HG02588 (cell line): ENCODE data around the gene CCNY.

Source experiments
- ATAC-seq: cut with Tn5 transposase; IDR thresholded peaks from one replicate; pipeline ENCODE4 v1.9.1; 2021; ENCODE audit warnings: mild to moderate bottlenecking, moderate library complexity; ENCODE audit not compliant: unreplicated experiment

Gene CCNY

DNA sequence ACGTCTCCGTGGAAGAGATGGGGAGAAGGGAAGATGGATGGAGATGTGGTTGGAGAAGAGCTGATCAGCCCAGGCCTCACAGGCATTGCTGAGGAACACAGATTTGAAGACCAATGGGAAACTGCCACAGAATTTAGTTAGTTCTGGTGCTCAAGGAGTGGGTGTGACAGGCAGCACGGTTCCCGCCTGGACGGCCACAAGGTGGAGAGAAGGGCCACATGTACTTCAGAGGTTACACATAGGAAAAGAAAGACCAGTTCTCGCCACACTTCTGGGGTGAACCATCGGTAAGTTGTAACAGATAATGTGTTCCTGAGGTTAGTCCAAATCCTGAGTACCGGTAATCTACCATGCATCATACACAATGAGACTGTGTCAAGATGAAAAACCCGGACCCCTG, 239.3 kb downstream of the CCNY start:
- ATAC-seq: no peak

- no peak for ATAC-seq
These were observed 240.4 kb downstream of the CCNY start for GRCh38 chr10:35576730-35577129.

GRCh38 chr10:35577926-35578617, 241.8 kb downstream of the CCNY start:
- ATAC-seq: no peak

GRCh38 chr10:35578618-35578956, 242.3 kb downstream of the CCNY start:
- no peak for ATAC-seq

DNA sequence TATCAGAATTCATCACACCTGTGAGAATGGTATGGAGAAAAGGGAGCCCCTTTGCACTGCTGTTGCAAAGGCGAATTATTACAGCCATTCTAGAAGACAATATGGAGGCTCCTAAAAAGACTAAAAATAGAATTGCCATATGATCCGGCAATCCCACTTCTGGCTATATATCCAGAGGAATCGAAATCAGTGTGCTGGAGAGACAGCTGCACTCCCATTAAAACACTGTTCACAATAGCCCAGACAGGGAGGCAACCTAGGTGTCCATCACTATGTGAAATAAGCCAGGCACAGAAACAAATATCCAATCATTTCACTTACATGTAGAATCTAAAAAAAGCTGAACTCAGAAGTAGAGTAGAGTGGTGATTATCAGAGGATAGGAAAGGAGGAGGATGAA, 242.8 kb downstream of the CCNY start:
- no peak for ATAC-seq

GRCh38 chr10:35579726-35580422, 243.6 kb downstream of the CCNY start:
- ATAC-seq: no peak

DNA sequence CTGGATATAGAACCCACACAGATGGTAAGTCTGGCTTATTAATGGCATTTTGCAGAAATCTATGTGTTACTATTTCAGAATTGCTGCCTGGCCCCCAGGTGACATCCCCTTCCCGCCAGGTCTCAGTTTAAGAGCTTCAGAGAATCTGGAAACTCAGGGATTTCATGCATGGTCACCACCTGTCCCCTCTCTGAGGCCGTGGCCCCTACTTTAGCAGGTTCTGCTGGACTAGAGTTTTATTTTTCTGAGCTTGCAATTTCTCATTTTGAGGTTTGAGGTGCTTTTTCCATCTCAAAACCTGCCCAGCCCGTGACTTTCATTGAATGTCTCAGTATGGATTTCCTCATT, 244.1 kb downstream of the CCNY start:
- ATAC-seq: no peak

GRCh38 chr10:35581655-35582054, 245.3 kb downstream of the CCNY start:
- ATAC-seq: no peak

- no peak for ATAC-seq
These were observed 248.6 kb downstream of the CCNY start for GRCh38 chr10:35584946-35585345.

DNA sequence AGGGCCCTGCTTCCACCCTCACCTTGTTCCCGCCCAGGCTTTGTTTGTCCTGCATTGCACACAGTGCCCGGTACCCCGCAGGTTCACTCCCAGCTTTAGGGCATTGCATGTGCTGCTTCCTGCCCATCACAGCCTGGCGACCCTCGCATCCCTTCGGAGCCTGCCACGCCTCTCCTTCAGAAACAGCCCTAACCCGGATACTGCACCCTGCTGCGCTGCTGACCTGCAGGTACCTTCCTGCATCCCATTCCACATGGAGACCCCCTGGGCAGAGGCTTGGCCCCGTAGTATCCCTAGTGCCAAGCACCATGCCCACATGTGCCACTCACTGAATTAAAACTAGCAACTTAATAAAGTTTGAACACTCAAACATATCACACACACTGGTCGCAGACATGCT, 249.0 kb downstream of the CCNY start:
- ATAC-seq: no peak

DNA sequence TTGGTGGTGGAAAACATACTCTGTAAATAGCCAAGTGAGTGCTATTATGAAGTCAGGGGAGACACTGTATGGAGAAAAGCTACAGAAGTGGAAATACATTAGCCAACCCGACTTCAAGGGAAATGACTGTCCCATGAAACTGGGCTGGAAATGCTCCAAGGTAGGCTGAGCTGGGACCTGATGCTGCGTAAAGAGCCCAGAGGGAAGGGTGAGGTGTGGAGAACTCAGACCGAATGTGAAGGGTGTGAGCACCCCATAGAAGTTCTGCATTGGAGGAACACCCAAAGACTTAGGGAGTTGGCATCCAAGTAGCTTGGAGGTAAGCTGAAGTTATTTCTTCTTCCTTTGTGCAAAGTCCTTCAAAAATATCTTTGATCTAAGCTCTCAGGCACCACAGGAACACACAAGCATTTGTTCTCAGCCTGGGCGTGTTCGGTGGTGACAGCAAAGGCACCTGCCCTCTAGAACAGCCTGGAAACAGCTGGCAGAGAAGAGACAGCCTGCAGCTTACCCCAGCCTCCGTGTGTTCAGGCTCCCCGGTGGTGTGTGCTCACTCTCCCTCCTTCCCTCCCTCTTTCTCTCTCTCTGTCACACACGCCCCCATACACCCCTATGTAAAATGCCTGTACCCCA, 249.7 kb downstream of the CCNY start:
- ATAC-seq: no peak

GRCh38 chr10:35588836-35589235, 252.5 kb downstream of the CCNY start:
- ATAC-seq: no peak

DNA sequence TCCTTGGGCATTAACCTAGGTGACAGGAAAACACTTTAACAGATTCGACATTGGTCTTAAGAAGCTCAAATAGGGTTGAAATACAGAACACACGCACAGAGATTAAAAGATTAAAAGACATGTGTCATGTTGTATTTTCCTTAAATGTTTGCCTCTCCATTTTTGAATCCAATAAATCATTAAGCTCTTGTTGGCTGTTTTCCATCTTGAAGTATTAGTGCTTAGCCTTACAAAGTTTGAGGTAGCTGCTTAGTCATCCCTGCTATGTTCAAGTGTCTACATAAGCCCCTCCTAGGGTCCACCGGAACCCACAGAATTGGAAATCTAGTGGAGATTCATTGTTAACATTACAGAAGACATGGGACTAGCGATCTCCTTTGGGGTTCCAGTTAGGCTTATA, 256.1 kb downstream of the CCNY start:
- ATAC-seq: no peak

DNA sequence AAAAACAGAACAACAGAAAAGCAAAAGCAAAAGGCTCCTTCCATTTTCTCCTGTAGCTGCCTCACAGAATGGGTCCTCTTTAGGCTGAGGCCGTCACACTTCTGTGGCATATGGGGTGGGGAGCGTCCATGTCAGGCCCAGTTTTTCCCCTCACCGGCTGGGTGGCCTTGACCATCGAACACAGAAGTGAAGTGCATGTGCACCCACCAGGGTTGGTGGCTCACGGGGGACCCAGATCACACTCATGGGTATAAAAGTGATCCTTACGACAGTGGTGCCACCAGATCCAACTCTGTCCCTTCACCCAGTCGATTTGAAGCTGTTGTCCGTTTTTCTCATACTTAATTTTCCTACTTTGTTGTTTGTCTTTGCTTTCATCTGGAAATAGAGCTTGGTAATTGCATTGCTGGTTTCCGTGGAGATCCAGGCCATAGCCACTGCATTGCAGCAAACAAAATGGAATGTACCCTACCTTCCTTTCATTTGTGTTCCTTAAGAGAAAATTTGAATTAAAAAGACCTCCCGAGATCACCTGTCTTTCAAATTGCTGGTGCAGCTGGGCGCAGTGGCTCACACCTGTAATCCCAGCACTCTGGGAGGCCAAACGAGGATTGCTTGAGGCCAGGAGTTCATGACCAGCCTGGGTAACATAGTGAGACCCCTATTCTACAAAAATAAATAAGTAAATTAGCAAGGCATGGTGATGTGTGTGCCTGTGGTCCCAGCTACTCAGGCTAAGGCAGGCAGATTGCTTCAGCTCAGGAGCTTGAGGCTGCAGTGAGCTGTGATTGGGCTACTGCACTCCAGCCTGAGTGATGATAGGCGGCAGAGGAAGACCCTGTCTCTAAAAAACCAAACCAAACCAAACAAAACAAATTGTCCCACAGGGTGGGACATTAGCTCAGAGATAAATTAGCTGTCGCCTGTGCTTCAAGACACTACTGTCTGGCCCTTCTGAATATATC, 258.1 kb downstream of the CCNY start:
- ATAC-seq: no peak

DNA sequence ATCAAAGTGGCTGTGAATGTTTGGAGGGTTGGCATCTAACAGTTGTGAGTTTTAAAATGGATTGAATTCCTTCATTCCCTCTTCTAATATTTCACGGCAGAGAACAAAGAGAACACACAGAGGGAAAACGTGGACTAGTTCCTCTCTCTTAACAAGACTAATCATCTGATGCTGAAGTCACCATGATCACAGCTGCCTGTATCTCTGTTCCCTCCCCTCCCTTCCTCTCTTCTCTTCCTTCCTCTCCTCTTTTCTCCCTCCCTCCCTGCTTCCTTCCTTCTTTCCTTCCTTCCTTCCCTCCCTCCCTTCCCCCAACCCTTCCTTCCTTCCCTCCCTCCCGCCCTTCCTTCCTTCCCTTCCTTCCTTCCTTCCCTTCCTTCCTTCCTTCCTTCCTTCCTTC, 258.8 kb downstream of the CCNY start:
- no peak for ATAC-seq

DNA sequence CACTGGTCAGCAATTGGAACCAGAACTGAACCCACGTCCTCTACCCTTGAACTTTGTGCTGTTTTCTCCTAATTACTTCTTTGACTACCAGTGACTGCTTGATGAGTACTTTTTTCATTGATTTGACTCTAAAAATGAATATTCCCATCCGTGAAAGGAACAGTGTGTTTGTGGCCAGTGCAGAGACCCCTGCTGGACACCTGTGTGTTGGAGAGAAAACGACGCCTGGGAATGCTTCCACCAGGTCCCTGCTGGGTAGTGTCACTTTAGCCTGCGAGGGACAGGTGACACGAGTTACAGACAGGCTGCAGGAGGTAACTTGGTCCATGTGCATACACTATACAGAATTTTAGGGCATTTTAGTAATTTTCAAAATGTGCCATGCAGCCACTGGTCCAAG, 262.1 kb downstream of the CCNY start:
- no peak for ATAC-seq

DNA sequence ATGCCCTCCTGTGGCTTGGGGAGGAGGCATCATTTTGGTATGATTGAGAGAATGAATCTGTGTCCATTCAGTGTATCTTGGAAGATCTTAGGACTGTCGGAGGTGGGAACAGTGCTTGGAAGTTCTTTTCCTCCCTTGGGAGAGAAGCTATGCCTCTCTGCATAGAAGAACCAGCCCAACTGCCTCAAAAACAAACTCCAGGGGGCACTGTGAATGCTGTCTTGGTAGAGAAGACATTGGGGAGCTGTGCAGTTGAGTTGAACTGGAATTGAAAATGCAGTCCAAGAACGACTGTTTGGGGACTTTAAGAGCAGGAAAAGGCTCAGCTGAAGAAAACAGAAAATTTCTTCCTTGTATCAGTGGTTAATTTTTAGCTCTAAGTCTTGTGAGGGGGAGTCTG, 263.9 kb downstream of the CCNY start:
- ATAC-seq: no peak

DNA sequence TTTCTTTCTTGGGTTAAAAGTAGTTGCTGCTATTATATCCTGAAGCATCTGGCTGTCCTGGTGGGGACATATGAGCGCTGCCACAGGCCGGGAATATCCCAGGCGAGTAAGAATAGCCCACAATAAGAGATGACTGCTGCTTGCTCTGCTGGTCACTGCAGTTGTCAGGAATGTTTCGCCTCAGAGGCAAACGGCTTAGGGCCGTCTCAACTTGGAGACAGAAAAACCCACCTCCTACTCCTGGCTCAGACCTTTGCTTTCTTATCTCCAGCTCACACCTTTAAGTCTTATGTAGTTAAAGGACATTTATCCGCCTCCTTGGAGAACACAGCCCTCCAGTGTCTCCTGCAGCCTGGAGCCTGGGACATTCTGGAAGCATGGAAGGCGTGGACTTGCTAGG, 268.9 kb downstream of the CCNY start, which contains the start of gene GJD4:
Gene GJD4, plus strand, starts transcription at position 151 of the 400 bp plus-strand sequence. Its CDS starts 227 bp downstream, at position 378.
- ATAC-seq: no peak

DNA sequence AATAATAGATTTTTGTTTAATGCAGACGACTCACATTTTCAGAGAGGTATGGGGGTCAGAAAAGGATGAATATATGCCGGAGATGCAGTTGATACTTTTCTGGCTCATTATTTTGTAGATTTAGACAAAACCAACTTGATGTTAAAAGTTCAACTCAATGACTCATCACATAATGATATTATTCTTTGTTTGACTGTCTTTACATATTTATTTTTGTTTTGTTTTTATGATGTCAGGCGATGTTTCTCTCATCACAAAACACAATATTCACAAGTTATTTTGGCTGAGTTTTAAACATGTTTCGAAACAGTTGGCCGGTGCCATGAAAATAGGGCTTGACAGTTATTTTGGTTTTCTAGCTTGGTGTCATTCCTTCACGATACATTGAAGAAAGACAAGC, 270.1 kb downstream of the CCNY start:
- ATAC-seq: no peak

GRCh38 chr10:35607475-35608327, 271.4 kb downstream of the CCNY start:
- ATAC-seq: no peak
